Hepatocyte (in vitro differentiated cells): ENCODE data around the gene AMBRA1. TPM values are rescaled to one million over a fixed set of nuclear protein-coding genes. Genes with fewer than 3 reads are reported as not detected.

ENCODE experiments used
- DNase-seq: peaks from one replicate; pipeline ENCODE4 v3.0.0-alpha.2; 2016; ENCODE audit warnings: low spot score
- H2AFZ ChIP-seq: fragments of 200-600 bp; sonication (generic); 2 replicates; pipeline ENCODE4 v1.6.0; 2016; ENCODE audit warnings: antibody characterized with exemption, mild to moderate bottlenecking
- H3K27ac ChIP-seq: fragments of 200-600 bp; sonication (generic); 2 replicates; pipeline ENCODE4 v1.5.1; 2016; ENCODE audit warnings: mild to moderate bottlenecking
- H3K27me3 ChIP-seq: fragments of 200-600 bp; sonication (generic); 2 replicates; pipeline ENCODE4 v1.6.1; 2016
- H3K36me3 ChIP-seq: fragments of 200-600 bp; sonication (generic); replicated peaks from 2 replicates; pipeline ENCODE4 v1.5.1; 2016; ENCODE audit warnings: low read depth; ENCODE audit not compliant: insufficient read depth
- H3K4me1 ChIP-seq: fragments of 200-600 bp; sonication (generic); 2 replicates; pipeline ENCODE4 v1.5.1; 2016; ENCODE audit warnings: mild to moderate bottlenecking, moderate library complexity; ENCODE audit not compliant: insufficient read depth
- H3K4me2 ChIP-seq: fragments of 200-600 bp; sonication (generic); 2 replicates; pipeline ENCODE4 v1.6.0; 2016
- H3K4me3 ChIP-seq: fragments of 200-600 bp; sonication (generic); 2 replicates; pipeline ENCODE4 v1.5.1; 2016; ENCODE audit warnings: mild to moderate bottlenecking
- H3K79me2 ChIP-seq: fragments of 200-600 bp; sonication (generic); 2 replicates; pipeline ENCODE4 v1.6.0; 2017; ENCODE audit warnings: mild to moderate bottlenecking
- H3K9me2 ChIP-seq: fragments of 200-600 bp; sonication (generic); replicated peaks from 2 replicates; pipeline ENCODE4 v1.6.0; 2017; ENCODE audit warnings: mild to moderate bottlenecking; ENCODE audit not compliant: insufficient read depth
- H3K9me3 ChIP-seq: fragments of 200-600 bp; sonication (generic); 2 replicates; pipeline ENCODE4 v1.5.1; 2016; ENCODE audit warnings: low read depth, mild to moderate bottlenecking
- H4K20me1 ChIP-seq: fragments of 200-600 bp; sonication (generic); 2 replicates; pipeline ENCODE4 v1.6.0; 2016; ENCODE audit warnings: mild to moderate bottlenecking; ENCODE audit not compliant: insufficient read depth, poor library complexity, severe bottlenecking
- EZH2 ChIP-seq: fragments of 200-600 bp; sonication (generic); IDR thresholded peaks from 2 replicates; pipeline ENCODE4 v1.6.1; 2016; ENCODE audit warnings: antibody characterized with exemption, mild to moderate bottlenecking, borderline replicate concordance
- EZH2phosphoT487 ChIP-seq: fragments of 200-600 bp; sonication (generic); IDR thresholded peaks from one replicate; pipeline ENCODE4 v1.6.1; 2018; ENCODE audit warnings: antibody characterized with exemption, mild to moderate bottlenecking, low read depth, moderate library complexity; ENCODE audit not compliant: unreplicated experiment, severe bottlenecking
- WGBS: methylation state at CpG from one replicate; pipeline ENCODE4 v1.1.6; 2016; ENCODE audit warnings: low lambda C conversion rate; ENCODE audit errors: missing lambda C conversion rate; 5-methylcytosine and 5-hydroxymethylcytosine counted together
- polyA plus RNA-seq: library from polyadenylated mRNA; unstranded; fragments of >200 nt; fragmentation: Nextera tagmentation; extraction: Ambion mirVana; gene quantifications from 2 replicates; pipeline ENCODE4 v1.2.1, GENCODE V29; 2016
- total RNA-seq: library from RNA; depleted of rRNA; stranded (reverse); fragments of >200 nt; gene quantifications from 2 replicates; pipeline ENCODE4 v1.2.3, GENCODE V29; 2014
- TF ChIP-seq, protein P1 (sequence below): fragments of 200-600 bp; sonication (generic); IDR thresholded peaks from 2 replicates; pipeline ENCODE4 v1.5.1; 2016; ENCODE audit warnings: antibody characterized with exemption, mild to moderate bottlenecking; ENCODE audit not compliant: poor library complexity

The AMBRA1 gene
- total and polyA plus RNA-seq, 2 experiments from 2014 or later = 7.2 to 31.2 TPM

DNA sequence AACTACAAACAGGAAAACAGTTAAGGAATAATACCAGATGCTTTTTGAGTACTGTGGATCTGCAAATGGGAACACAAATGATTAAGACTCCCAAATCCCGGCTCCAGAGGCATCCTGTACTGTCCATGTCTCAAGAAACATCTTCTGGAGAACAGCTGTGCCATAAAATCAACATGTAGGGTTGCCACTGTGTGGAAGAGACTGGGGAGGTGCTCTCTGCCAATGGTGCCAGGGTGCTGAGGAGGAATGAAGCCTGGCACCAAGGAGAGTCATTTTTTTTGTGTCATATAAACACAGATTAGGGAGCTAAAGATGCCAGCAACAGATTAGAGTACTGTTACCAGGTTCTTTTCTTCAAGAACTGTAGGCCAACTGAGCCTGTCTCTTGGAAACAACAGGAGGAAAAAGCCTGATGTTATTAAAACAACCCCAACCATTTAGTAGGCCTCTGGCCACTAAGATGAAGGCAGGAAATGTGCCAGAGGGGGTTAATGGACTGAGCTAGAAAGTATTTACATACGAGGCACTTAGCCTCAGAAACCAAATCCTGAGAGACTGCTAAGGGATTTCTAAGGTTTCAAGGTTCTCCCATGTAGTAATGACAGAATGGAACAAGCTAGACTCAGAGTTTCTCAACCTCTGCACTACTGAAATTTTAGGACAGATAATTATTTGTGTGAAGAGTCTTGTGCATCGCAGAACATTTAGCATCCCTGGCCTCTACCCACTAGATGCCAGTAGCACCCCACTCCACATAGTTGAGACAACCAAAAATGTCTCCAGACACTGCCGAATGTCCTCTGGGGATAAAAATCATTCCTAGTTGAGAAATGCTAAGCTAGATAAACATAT lies 147.7 kb downstream of the AMBRA1 start:
- H3K27ac ChIP-seq = peak overlapping the region; percentile 63
- peaks cover 5% of the 10 kb centered on the region for H3K4me1 ChIP-seq
- H3K79me2 ChIP-seq = peaks cover 39% of the 10 kb centered on the region
- no peak for TF ChIP-seq EZH2
- TF ChIP-seq, protein P1, sequence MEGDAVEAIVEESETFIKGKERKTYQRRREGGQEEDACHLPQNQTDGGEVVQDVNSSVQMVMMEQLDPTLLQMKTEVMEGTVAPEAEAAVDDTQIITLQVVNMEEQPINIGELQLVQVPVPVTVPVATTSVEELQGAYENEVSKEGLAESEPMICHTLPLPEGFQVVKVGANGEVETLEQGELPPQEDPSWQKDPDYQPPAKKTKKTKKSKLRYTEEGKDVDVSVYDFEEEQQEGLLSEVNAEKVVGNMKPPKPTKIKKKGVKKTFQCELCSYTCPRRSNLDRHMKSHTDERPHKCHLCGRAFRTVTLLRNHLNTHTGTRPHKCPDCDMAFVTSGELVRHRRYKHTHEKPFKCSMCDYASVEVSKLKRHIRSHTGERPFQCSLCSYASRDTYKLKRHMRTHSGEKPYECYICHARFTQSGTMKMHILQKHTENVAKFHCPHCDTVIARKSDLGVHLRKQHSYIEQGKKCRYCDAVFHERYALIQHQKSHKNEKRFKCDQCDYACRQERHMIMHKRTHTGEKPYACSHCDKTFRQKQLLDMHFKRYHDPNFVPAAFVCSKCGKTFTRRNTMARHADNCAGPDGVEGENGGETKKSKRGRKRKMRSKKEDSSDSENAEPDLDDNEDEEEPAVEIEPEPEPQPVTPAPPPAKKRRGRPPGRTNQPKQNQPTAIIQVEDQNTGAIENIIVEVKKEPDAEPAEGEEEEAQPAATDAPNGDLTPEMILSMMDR = peak; percentile 31
- TF ChIP-seq EZH2phosphoT487 = no peak
- no peaks in the 10 kb centered on the region for H3K36me3 ChIP-seq
- WGBS = 58% methylated on average over 4 of the region's 4 CpGs
- H2AFZ ChIP-seq = no peak overlapping the region
- DNase-seq = peak; percentile 28
- H3K4me2 ChIP-seq = no peak overlapping the region
- H4K20me1 ChIP-seq = peaks cover 5% of the 10 kb centered on the region
- no peaks in the 10 kb centered on the region for H3K27me3 ChIP-seq
- H3K9me3 ChIP-seq = no peaks in the 10 kb centered on the region
- no peak overlapping the region for H3K4me3 ChIP-seq
- H3K9me2 ChIP-seq = no peaks in the 10 kb centered on the region

GRCh38 chr11:46445192-46445919 lies 148.5 kb downstream of the AMBRA1 start:
- Histone ChIP-seq H3K4me2 (no peak overlapping the region), H3K27ac (peak overlapping the region; percentile 62), H3K36me3 (no peaks in the 10 kb centered on the region), H2AFZ (no peak overlapping the region), H3K79me2 (peaks cover 37% of the 10 kb centered on the region), H3K27me3 (no peaks in the 10 kb centered on the region), H3K4me3 (no peak overlapping the region), H3K9me2 (no peaks in the 10 kb centered on the region), H3K4me1 (peaks cover 5% of the 10 kb centered on the region), H3K9me3 (no peaks in the 10 kb centered on the region), H4K20me1 (peaks cover 5% of the 10 kb centered on the region)
- no peak for DNase-seq
- 96% methylated on average over 4 of the region's 4 CpGs for WGBS
- TF ChIP-seq, protein P1 = no peak
- no peak for TF ChIP-seq EZH2phosphoT487
- TF ChIP-seq EZH2 = no peak

GRCh38 chr11:46444305-46444704 lies 149.5 kb downstream of the AMBRA1 start:
- Histone ChIP-seq H3K4me2 (no peak overlapping the region), H3K4me1 (peaks cover 5% of the 10 kb centered on the region), H4K20me1 (peaks cover 5% of the 10 kb centered on the region), H3K27ac (no peak overlapping the region), H3K4me3 (no peak overlapping the region), H3K36me3 (no peaks in the 10 kb centered on the region), H3K9me2 (no peaks in the 10 kb centered on the region), H3K79me2 (peaks cover 32% of the 10 kb centered on the region), H2AFZ (no peak overlapping the region), H3K9me3 (no peaks in the 10 kb centered on the region), H3K27me3 (no peaks in the 10 kb centered on the region)
- DNase-seq = no peak
- TF ChIP-seq EZH2phosphoT487 (no peak), EZH2 (no peak)
- TF ChIP-seq, protein P1 = no peak
